ENCODE data around the gene LIN37. TPM values are rescaled to one million over a fixed set of nuclear protein-coding genes. Genes with fewer than 3 reads are reported as not detected.

LIN37 gene
- total and polyA plus RNA-seq, 2 of the 13 experiments (the other 11 are each of a cell fraction or from before 2014, with no cell fraction given): 6.3 to 8.7 TPM

- TF ChIP-seq, protein P1, sequence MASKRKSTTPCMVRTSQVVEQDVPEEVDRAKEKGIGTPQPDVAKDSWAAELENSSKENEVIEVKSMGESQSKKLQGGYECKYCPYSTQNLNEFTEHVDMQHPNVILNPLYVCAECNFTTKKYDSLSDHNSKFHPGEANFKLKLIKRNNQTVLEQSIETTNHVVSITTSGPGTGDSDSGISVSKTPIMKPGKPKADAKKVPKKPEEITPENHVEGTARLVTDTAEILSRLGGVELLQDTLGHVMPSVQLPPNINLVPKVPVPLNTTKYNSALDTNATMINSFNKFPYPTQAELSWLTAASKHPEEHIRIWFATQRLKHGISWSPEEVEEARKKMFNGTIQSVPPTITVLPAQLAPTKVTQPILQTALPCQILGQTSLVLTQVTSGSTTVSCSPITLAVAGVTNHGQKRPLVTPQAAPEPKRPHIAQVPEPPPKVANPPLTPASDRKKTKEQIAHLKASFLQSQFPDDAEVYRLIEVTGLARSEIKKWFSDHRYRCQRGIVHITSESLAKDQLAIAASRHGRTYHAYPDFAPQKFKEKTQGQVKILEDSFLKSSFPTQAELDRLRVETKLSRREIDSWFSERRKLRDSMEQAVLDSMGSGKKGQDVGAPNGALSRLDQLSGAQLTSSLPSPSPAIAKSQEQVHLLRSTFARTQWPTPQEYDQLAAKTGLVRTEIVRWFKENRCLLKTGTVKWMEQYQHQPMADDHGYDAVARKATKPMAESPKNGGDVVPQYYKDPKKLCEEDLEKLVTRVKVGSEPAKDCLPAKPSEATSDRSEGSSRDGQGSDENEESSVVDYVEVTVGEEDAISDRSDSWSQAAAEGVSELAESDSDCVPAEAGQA (IDR thresholded peaks at IDR 0.05; ENCODE audit: low read depth): peak; percentile 56; the same call in 1 of the 2 replicates
- TF ChIP-seq, protein P1 (CRISPR knock-in tag; IDR thresholded peaks at IDR 0.05; ENCODE audit: borderline replicate concordance): no peak
- no peak for TF ChIP-seq THAP8 (CRISPR knock-in tag; IDR thresholded peaks at IDR 0.05; ENCODE audit: borderline replicate concordance)
- TF ChIP-seq ZNF615 (CRISPR knock-in tag; IDR thresholded peaks at IDR 0.05; ENCODE audit: borderline replicate concordance): no peak
- peak; percentile 63; the same call in 1 of the 2 replicates for TF ChIP-seq MXD3 (CRISPR knock-in tag; IDR thresholded peaks at IDR 0.05)
- TF ChIP-seq PHF8 (CRISPR knock-in tag; IDR thresholded peaks at IDR 0.05): peak; percentile 89
- TF ChIP-seq SSRP1 (CRISPR knock-in tag; IDR thresholded peaks at IDR 0.05): no peak
- no peak for TF ChIP-seq ZFP37 (CRISPR knock-in tag; IDR thresholded peaks at IDR 0.05; ENCODE audit: borderline replicate concordance)
- no peak for TF ChIP-seq ETV6 (CRISPR knock-in tag; conservative IDR thresholded peaks at IDR 0.05)
- TF ChIP-seq ZNF556 (CRISPR knock-in tag; IDR thresholded peaks at IDR 0.05; ENCODE audit: borderline replicate concordance): no peak; the same call in 1 of the 2 replicates
- no peak for TF ChIP-seq ZFP1 (CRISPR knock-in tag; IDR thresholded peaks at IDR 0.05)
- TF ChIP-seq SPEN (CRISPR knock-in tag; IDR thresholded peaks at IDR 0.05; ENCODE audit: low read depth): peak; percentile 78; the same call in 1 of the 2 replicates
- TF ChIP-seq HIC2 (CRISPR knock-in tag; IDR thresholded peaks at IDR 0.05; ENCODE audit: low read depth): no peak
- TF ChIP-seq PRMT3 (CRISPR knock-in tag; IDR thresholded peaks at IDR 0.05; ENCODE audit: borderline replicate concordance, low read depth): no peak
- peak; percentile 62; the same call in 1 of the 2 replicates for TF ChIP-seq NRL (CRISPR knock-in tag; IDR thresholded peaks at IDR 0.05; ENCODE audit: borderline replicate concordance)
- no peak for TF ChIP-seq RFX3 (CRISPR knock-in tag; IDR thresholded peaks at IDR 0.05)
- TF ChIP-seq SNAPC5 (CRISPR knock-in tag; IDR thresholded peaks at IDR 0.05; ENCODE audit: borderline replicate concordance): 0 out of 2 replicates have a peak, but pooled peaks have one; percentile 46
- 0 out of 2 replicates have a peak, but pooled peaks have one; percentile 40 for TF ChIP-seq ZNF616 (CRISPR knock-in tag; IDR thresholded peaks at IDR 0.05; ENCODE audit: low read depth)
- no peak for TF ChIP-seq ZFP36L1 (CRISPR knock-in tag; IDR thresholded peaks at IDR 0.05)
Measured at GRCh38 chr19:35748106-35749020, at the start of gene LIN37 (continued).
